Airway epithelial cell (primary cell): ENCODE results near the gene OR2L13. TPM values are rescaled to one million over a fixed set of nuclear protein-coding genes. Genes with fewer than 3 reads are reported as not detected.

Experiments used
- total RNA-seq: library from RNA; depleted of rRNA; stranded (reverse); fragments of >200 nt; gene quantifications from 2 replicates; pipeline ENCODE4 v1.2.3, GENCODE V29; 2015

The OR2L13 gene, protein sequence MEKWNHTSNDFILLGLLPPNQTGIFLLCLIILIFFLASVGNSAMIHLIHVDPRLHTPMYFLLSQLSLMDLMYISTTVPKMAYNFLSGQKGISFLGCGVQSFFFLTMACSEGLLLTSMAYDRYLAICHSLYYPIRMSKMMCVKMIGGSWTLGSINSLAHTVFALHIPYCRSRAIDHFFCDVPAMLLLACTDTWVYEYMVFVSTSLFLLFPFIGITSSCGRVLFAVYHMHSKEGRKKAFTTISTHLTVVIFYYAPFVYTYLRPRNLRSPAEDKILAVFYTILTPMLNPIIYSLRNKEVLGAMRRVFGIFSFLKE
- not detected in 2 replicates for total RNA-seq

DNA sequence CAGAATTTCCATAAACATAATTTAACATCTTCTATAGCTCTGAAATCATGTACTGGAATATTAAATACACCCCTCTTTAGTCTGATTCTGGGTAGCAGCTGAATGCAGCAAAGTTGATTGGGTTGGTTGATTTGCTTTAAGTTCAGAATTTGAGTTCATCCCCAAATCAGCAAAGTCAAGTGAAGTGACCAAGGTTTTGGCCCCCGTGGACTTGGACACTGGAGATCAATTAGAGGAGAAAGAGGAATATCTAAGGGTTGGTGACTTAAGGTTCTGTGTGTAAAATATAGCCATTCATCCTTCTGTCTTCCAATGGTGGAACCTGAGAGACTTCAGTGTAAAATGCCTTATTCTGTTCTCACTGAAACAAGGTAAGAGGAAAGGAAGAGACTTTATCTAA, at the start of gene OR2L13:
OR2L13 (plus strand) TSS at position 301 of the 400 bp plus-strand sequence. CDS start 4,192 bp downstream, outside the sequence.

DNA sequence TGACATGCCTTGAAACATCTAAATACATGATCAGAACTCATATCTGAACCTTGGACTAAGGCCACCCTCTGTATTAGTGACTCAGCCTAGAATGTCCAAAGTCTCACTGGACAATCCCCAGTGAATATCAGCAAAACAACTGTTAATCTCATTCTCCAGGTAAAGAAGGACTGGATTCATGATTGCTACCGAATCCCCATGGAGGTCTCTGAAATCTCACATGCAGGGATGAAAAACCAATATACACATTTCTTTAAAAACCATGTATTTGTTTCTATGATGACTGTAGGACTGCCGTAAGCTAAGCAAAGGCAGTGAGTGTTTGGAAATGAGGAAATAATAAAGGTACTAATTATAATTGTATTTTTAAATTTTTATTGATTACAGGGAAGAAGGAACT, 48.4 kb upstream of the OR2L13 start, which contains the start of gene OR2L3:
OR2L3 (plus strand) TSS at position 301 of the 400 bp plus-strand sequence. CDS start 13,846 bp downstream, outside the sequence.

DNA sequence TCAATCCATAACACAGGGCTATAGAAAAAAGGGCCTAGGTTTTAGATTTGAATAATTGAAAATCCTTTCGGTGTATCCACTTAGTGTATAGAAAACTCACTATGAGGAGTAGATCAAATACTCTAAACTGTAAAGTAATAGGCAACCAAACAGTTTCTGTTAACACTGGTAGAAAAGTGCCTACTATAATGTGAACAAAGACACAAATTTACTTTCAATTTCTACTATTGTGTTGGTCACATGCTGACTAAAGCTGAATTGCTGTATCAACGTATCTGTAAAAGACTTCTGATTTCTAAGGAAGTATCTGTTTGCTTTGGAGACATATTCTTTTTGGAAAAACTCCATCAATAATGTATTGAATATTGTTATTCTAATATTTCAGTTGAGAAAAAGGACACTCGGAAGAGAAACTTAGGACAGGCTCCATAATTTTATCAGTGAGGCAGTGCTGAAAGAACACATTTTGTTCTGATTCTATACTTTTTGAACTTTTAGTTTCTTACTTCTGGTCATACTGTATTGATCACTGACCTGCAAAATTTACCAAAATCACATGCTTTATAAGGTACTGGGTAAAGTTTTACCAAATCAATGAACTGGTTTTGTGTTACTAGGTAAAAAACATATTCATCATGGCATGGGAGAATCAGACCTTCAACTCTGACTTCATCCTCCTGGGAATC, 49.7 kb downstream of the OR2L13 start, which contains the start of gene OR2M5:
OR2M5 (plus strand) TSS at position 636 of the 686 bp plus-strand sequence; CDS start at position 636, 0 bp downstream.

Other genes starting within 250 kb of the OR2L13 start
- 0.07 TPM in 1 of 2 replicates, not detected in the other for gene TRIM58, start 238.0 kb upstream of the OR2L13 start, total RNA-seq
- gene OR2W3, start 199.6 kb upstream of the OR2L13 start, total RNA-seq: not detected in 2 replicates
- not detected in 2 replicates for gene OR2T8, start 174.9 kb upstream of the OR2L13 start, total RNA-seq
- not detected in 2 replicates for gene OR2AJ1, start 170.3 kb upstream of the OR2L13 start, total RNA-seq
- gene OR2L8, start 146.3 kb upstream of the OR2L13 start, total RNA-seq: not detected in 2 replicates
- not detected in 2 replicates for gene OR2AK2, start 130.0 kb upstream of the OR2L13 start, total RNA-seq
- not detected in 2 replicates for gene OR2L5, start 81.5 kb upstream of the OR2L13 start, total RNA-seq
- not detected in 2 replicates for gene OR2L2, start 65.1 kb upstream of the OR2L13 start, total RNA-seq
- not detected in 2 replicates for gene OR2L3, start 48.3 kb upstream of the OR2L13 start, total RNA-seq
- not detected in 2 replicates for gene OR2M5, start 50.0 kb downstream of the OR2L13 start, total RNA-seq
- not detected in 2 replicates for gene OR2M2, start 79.6 kb downstream of the OR2L13 start, total RNA-seq
- not detected in 2 replicates for gene OR2M3, start 102.1 kb downstream of the OR2L13 start, total RNA-seq
- gene OR2M4, start 136.2 kb downstream of the OR2L13 start, total RNA-seq: not detected in 2 replicates
- gene OR2T33, start 182.8 kb downstream of the OR2L13 start, total RNA-seq: not detected in 2 replicates
- gene OR2T12, start 208.2 kb downstream of the OR2L13 start, total RNA-seq: not detected in 2 replicates
- not detected in 2 replicates for gene OR2M7, start 229.4 kb downstream of the OR2L13 start, total RNA-seq